ENCODE data around the gene TBC1D9B. TPM values are rescaled to one million over a fixed set of nuclear protein-coding genes. Genes with fewer than 3 reads are reported as not detected.
A peak's percentile ranks its signal among the peaks of the same experiment; 100 is the strongest.

Gene TBC1D9B
- total and polyA plus RNA-seq, 2 of the 13 experiments (the other 11 are each of a cell fraction or from before 2014, with no cell fraction given), result 35.0 to 50.0 TPM

DNA sequence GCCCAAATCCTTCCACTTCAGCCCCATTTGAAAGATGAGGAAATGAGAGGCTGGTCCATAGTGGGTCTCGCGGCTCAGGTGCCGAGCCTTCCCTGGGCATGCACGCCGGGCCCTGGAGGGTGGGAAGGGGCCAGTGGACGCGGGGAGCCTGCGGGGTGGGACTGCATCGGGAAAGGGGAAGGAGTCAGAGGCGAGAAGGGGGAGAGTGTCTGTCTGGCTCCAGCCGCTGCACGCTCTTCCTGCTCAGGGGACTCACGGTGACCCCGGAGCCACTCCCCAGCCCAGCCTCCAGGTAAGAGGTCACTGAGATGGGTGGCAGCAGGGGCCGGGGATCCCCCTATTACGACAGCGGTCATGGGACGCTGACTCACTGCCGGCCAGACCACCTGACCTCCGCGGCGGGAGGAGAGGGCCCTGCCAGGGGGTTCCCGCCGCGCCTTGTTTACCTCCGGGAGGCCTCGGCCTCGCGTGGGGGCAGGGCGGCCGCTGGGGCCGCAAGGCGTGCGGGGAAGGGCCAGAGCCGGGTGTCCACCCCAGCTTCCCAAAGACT, 88.9 kb downstream of the TBC1D9B start:
- in situ Hi-C loops (cut with HindIII; ENCODE audit: extremely low pct_ligation_motif_present, low pct_unique_long_range_greater_than_20kb), result no loop called here
- no peak overlapping the region for H2AFZ ChIP-seq (ENCODE audit: low read length)
- DNase-seq (ENCODE audit: low spot score) (peak; percentile 94), ATAC-seq (peak; percentile 65), FAIRE-seq (peak; percentile 82)
- 0% methylated on average over 3 of the region's 35 CpGs for WGBS (ENCODE audit: low lambda C conversion rate)
- CTCF ChIA-PET (ENCODE audit: low intra/inter-chr PET ratio, low total read pairs), result no interaction called here
- H3K36me3 ChIP-seq (replicated peaks in 1 of 2; ENCODE audit: control insufficient read depth in 1 of 2, insufficient read depth in 2 of 2, low read length in 2 of 2), result peaks cover 9 to 13% of the 10 kb centered on the region in 2 experiments; a peak in 3 of 5 replicates
- H3K27me3 ChIP-seq (ENCODE audit: control insufficient read depth in 1 of 2, insufficient read depth in 2 of 2, low read length in 2 of 2), result no peaks in the 10 kb centered on the region
- H3K4me3 ChIP-seq (replicated peaks in 1 of 3; ENCODE audit: insufficient read depth in 1 of 3, low read depth in 2 of 3, low read length in 3 of 3), result peak overlapping the region; percentile 49 to 99 (median 58); a peak in 5 of 6 replicates
- H3K4me2 ChIP-seq (ENCODE audit: low read depth, low read length), result peak overlapping the region; percentile 92
- peak overlapping the region; percentile 99 for H3K27ac ChIP-seq (ENCODE audit: extremely low read length, insufficient read depth, low read length)
- H3K79me2 ChIP-seq (ENCODE audit: insufficient read depth, low read length), result peaks cover 34% of the 10 kb centered on the region
- POLR2A ChIA-PET, result interaction anchor here (0.7 to 5.3 kb wide), 11 partner anchors 8 to 196 kb away, joined by 3 to 115 read pairs (median 7); partner anchors contain the start of genes CBY3, HNRNPH1, MAML1 and MGAT4B
- intact Hi-C loops (cut with micrococcal nuclease; ENCODE audit: unreplicated experiment), result loop anchor here (1.0 to 2.0 kb wide), 2 partner anchors 11 to 14 kb away; no protein-coding TSS in a partner anchor
- peak overlapping the region; percentile 100 for H3K9ac ChIP-seq (ENCODE audit: insufficient read depth, low read depth, low read length)
- peaks cover 25% of the 10 kb centered on the region for H4K20me1 ChIP-seq (ENCODE audit: insufficient read depth, low read length)
- H3K4me1 ChIP-seq (ENCODE audit: insufficient read depth, low read length), result peaks cover 51% of the 10 kb centered on the region
- H3K9me3 ChIP-seq (ENCODE audit: low read length), result no peaks in the 10 kb centered on the region
- no TSS peak for BruUV-seq (replicated peaks)
- TF ChIP-seq ZNF558 (CRISPR knock-in tag; IDR thresholded peaks at IDR 0.05; ENCODE audit: borderline replicate concordance) (peak; percentile 49; the same call in 1 of the 2 replicates), HOXD1 (CRISPR knock-in tag; IDR thresholded peaks at IDR 0.05) (peak; percentile 70; the same call in 1 of the 2 replicates), KDM5B (CRISPR knock-in tag; IDR thresholded peaks at IDR 0.05; ENCODE audit: borderline replicate concordance) (peak; percentile 82; the same call in 1 of the 2 replicates), IRF2 (CRISPR knock-in tag; IDR thresholded peaks at IDR 0.05) (peak; percentile 51; the same call in 1 of the 2 replicates), RBM22 (optimal IDR thresholded peaks at IDR 0.05; ENCODE audit: low read length) (peak; percentile 57), ZNF546 (CRISPR knock-in tag; conservative IDR thresholded peaks at IDR 0.05) (no peak), FOXA1 (IDR thresholded peaks at IDR 0.05) (0 out of 2 replicates have a peak, but pooled peaks have one; percentile 13), FOXA1 (CRISPR knock-in tag; IDR thresholded peaks at IDR 0.05) (peak; percentile 98), JDP2 (CRISPR knock-in tag; IDR thresholded peaks at IDR 0.05; ENCODE audit: borderline replicate concordance) (peak; percentile 21; the same call in 1 of the 2 replicates), SPEN (CRISPR knock-in tag; IDR thresholded peaks at IDR 0.05; ENCODE audit: low read depth) (peak; percentile 90), ZNF703 (CRISPR knock-in tag; IDR thresholded peaks at IDR 0.05; ENCODE audit: borderline replicate concordance) (peak; percentile 34; the same call in 1 of the 2 replicates), NONO (IDR thresholded peaks at IDR 0.05) (no peak), NONO (CRISPR knock-in tag; conservative IDR thresholded peaks at IDR 0.05) (peak; percentile 95), MED8 (CRISPR knock-in tag; IDR thresholded peaks at IDR 0.05; ENCODE audit: insufficient replicate concordance) (peak; percentile 82), MIER3 (CRISPR knock-in tag; IDR thresholded peaks at IDR 0.05; ENCODE audit: borderline replicate concordance) (peak; percentile 85; the same call in 1 of the 2 replicates), ZC3H13 (CRISPR knock-in tag; IDR thresholded peaks at IDR 0.05) (peak; percentile 80; the same call in 1 of the 2 replicates), ZNF629 (CRISPR knock-in tag; conservative IDR thresholded peaks at IDR 0.05) (peak; percentile 83), ELF4 (CRISPR knock-in tag; IDR thresholded peaks at IDR 0.05; ENCODE audit: borderline replicate concordance) (no peak), RAD51 (IDR thresholded peaks at IDR 0.05; ENCODE audit: borderline replicate concordance) (peak; percentile 82), HNRNPH1 (optimal IDR thresholded peaks at IDR 0.05; ENCODE audit: low read depth, low read length) (peak; percentile 35), CENPT (CRISPR knock-in tag; IDR thresholded peaks at IDR 0.05; ENCODE audit: low read depth) (no peak)
- TF ChIP-seq, protein P1, sequence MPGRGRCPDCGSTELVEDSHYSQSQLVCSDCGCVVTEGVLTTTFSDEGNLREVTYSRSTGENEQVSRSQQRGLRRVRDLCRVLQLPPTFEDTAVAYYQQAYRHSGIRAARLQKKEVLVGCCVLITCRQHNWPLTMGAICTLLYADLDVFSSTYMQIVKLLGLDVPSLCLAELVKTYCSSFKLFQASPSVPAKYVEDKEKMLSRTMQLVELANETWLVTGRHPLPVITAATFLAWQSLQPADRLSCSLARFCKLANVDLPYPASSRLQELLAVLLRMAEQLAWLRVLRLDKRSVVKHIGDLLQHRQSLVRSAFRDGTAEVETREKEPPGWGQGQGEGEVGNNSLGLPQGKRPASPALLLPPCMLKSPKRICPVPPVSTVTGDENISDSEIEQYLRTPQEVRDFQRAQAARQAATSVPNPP (CRISPR knock-in tag; IDR thresholded peaks at IDR 0.05), result peak; percentile 62; the same call in 1 of the 2 replicates
- TF ChIP-seq, protein P2, sequence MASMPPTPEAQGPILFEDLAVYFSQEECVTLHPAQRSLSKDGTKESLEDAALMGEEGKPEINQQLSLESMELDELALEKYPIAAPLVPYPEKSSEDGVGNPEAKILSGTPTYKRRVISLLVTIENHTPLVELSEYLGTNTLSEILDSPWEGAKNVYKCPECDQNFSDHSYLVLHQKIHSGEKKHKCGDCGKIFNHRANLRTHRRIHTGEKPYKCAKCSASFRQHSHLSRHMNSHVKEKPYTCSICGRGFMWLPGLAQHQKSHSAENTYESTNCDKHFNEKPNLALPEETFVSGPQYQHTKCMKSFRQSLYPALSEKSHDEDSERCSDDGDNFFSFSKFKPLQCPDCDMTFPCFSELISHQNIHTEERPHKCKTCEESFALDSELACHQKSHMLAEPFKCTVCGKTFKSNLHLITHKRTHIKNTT (CRISPR knock-in tag; IDR thresholded peaks at IDR 0.05), result no peak
- TF ChIP-seq, protein P3, sequence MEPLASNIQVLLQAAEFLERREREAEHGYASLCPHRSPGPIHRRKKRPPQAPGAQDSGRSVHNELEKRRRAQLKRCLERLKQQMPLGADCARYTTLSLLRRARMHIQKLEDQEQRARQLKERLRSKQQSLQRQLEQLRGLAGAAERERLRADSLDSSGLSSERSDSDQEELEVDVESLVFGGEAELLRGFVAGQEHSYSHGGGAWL (CRISPR knock-in tag; IDR thresholded peaks at IDR 0.05), result 0 out of 2 replicates have a peak, but pooled peaks have one; percentile 33

All from HepG2 (cell line).